ENCODE measurements around the gene ASTN1. TPM values are rescaled to one million over a fixed set of nuclear protein-coding genes. Genes with fewer than 3 reads are reported as not detected.

ASTN1 gene
- total and polyA plus RNA-seq, 5 experiments from 2014 or later, result not detected

- POLR2A ChIA-PET, result no interaction called here
- H3K9me3 Mint-ChIP-seq, result peaks cover 0 to 3% (median 0%) of the 10 kb centered on the region in 9 donors
- H3K4me3 Mint-ChIP-seq, result no peak overlapping the region
- DNase-seq (no peak), ATAC-seq (no peak)
- peaks cover 0 to 3% (median 0%) of the 10 kb centered on the region in 4 donors for H3K4me1 Mint-ChIP-seq
- no peaks in the 10 kb centered on the region for H3K36me3 Mint-ChIP-seq
- H3K27ac Mint-ChIP-seq, result no peak overlapping the region
- peaks cover 0 to 11% (median 5%) of the 10 kb centered on the region in 5 donors for H3K27me3 Mint-ChIP-seq
These were observed 309.5 kb downstream of the ASTN1 start for GRCh38 chr1:176854758-176855745.

- Mint-ChIP-seq H3K4me1 (peaks cover 0 to 3% (median 0%) of the 10 kb centered on the region in 4 donors), H3K4me3 (no peak overlapping the region), H3K9me3 (peaks cover 0 to 5% (median 0%) of the 10 kb centered on the region in 9 donors), H3K27me3 (peaks cover 0 to 13% (median 3%) of the 10 kb centered on the region in 5 donors), H3K27ac (no peak overlapping the region), H3K36me3 (no peaks in the 10 kb centered on the region)
- ATAC-seq, result no peak
- DNase-seq, result no peak
- POLR2A ChIA-PET, result no interaction called here
These were observed 310.4 kb downstream of the ASTN1 start for GRCh38 chr1:176854121-176854520.

GRCh38 chr1:176853503-176853902 lies 311.0 kb downstream of the ASTN1 start:
- POLR2A ChIA-PET, result no interaction called here
- peaks cover 0 to 3% (median 0%) of the 10 kb centered on the region in 4 donors for H3K4me1 Mint-ChIP-seq
- H3K9me3 Mint-ChIP-seq, result peaks cover 0 to 4% (median 0%) of the 10 kb centered on the region in 9 donors
- no peak overlapping the region for H3K27ac Mint-ChIP-seq
- DNase-seq (no peak), ATAC-seq (no peak)
- peaks cover 0 to 18% (median 3%) of the 10 kb centered on the region in 5 donors for H3K27me3 Mint-ChIP-seq
- H3K36me3 Mint-ChIP-seq, result no peaks in the 10 kb centered on the region
- H3K4me3 Mint-ChIP-seq, result no peak overlapping the region

GRCh38 chr1:176852124-176852523 lies 312.4 kb downstream of the ASTN1 start:
- no peak overlapping the region for H3K4me3 Mint-ChIP-seq
- H3K9me3 Mint-ChIP-seq, result peaks cover 0 to 2% (median 0%) of the 10 kb centered on the region in 9 donors
- H3K36me3 Mint-ChIP-seq, result no peaks in the 10 kb centered on the region
- DNase-seq (no peak), ATAC-seq (no peak)
- POLR2A ChIA-PET, result no interaction called here
- H3K4me1 Mint-ChIP-seq, result peaks cover 0 to 3% (median 0%) of the 10 kb centered on the region in 4 donors
- no peak overlapping the region for H3K27ac Mint-ChIP-seq
- H3K27me3 Mint-ChIP-seq, result peaks cover 0 to 14% (median 3%) of the 10 kb centered on the region in 5 donors

GRCh38 chr1:176850871-176851270 lies 313.6 kb downstream of the ASTN1 start:
- Mint-ChIP-seq H3K27ac (no peak overlapping the region), H3K36me3 (no peaks in the 10 kb centered on the region), H3K4me1 (peaks cover 0 to 3% (median 0%) of the 10 kb centered on the region in 4 donors), H3K27me3 (peaks cover 0 to 13% (median 5%) of the 10 kb centered on the region in 5 donors), H3K9me3 (peaks cover 0 to 2% (median 0%) of the 10 kb centered on the region in 9 donors), H3K4me3 (no peak overlapping the region)
- POLR2A ChIA-PET, result no interaction called here
- ATAC-seq (no peak), DNase-seq (no peak)

- no peaks in the 10 kb centered on the region for H3K36me3 Mint-ChIP-seq
- H3K4me1 Mint-ChIP-seq, result no peaks in the 10 kb centered on the region
- H3K4me3 Mint-ChIP-seq, result no peak overlapping the region
- no peak overlapping the region for H3K27ac Mint-ChIP-seq
- no peak for ATAC-seq
- peaks cover 0 to 9% (median 0%) of the 10 kb centered on the region in 9 donors for H3K9me3 Mint-ChIP-seq
- peaks cover 0 to 16% (median 3%) of the 10 kb centered on the region in 5 donors for H3K27me3 Mint-ChIP-seq
- POLR2A ChIA-PET, result no interaction called here
- no peak for DNase-seq
These were observed 315.2 kb downstream of the ASTN1 start for GRCh38 chr1:176849281-176849680.

GRCh38 chr1:176847052-176847451 lies 317.5 kb downstream of the ASTN1 start:
- no peak for ATAC-seq
- Mint-ChIP-seq H3K27ac (no peak overlapping the region), H3K9me3 (peaks cover 0 to 9% (median 0%) of the 10 kb centered on the region in 9 donors)

GRCh38 chr1:176843352-176844297 lies 320.9 kb downstream of the ASTN1 start:
- H3K27me3 Mint-ChIP-seq, result peaks cover 2 to 16% (median 8%) of the 10 kb centered on the region in 5 donors
- H3K4me3 Mint-ChIP-seq, result no peak overlapping the region
- H3K36me3 Mint-ChIP-seq, result no peaks in the 10 kb centered on the region
- ATAC-seq (no peak), DNase-seq (no peak)
- peaks cover 0 to 9% (median 0%) of the 10 kb centered on the region in 9 donors for H3K9me3 Mint-ChIP-seq
- H3K4me1 Mint-ChIP-seq, result no peaks in the 10 kb centered on the region
- POLR2A ChIA-PET, result no interaction called here
- no peak overlapping the region for H3K27ac Mint-ChIP-seq

More at GRCh38 chr1:176847052-176847451, 317.5 kb downstream of the ASTN1 start:
- no peaks in the 10 kb centered on the region for H3K36me3 Mint-ChIP-seq
- peaks cover 0 to 16% (median 6%) of the 10 kb centered on the region in 5 donors for H3K27me3 Mint-ChIP-seq
- no peak for DNase-seq
- POLR2A ChIA-PET, result no interaction called here
- no peak overlapping the region for H3K4me3 Mint-ChIP-seq
- no peaks in the 10 kb centered on the region for H3K4me1 Mint-ChIP-seq

GRCh38 chr1:176841238-176841637 lies 323.3 kb downstream of the ASTN1 start:
- DNase-seq, result no peak
- H3K36me3 Mint-ChIP-seq, result no peaks in the 10 kb centered on the region
- H3K27me3 Mint-ChIP-seq, result peaks cover 2 to 13% (median 8%) of the 10 kb centered on the region in 5 donors
- ATAC-seq, result no peak
- no peaks in the 10 kb centered on the region for H3K4me1 Mint-ChIP-seq
- POLR2A ChIA-PET, result no interaction called here
- H3K27ac Mint-ChIP-seq, result no peak overlapping the region
- no peak overlapping the region for H3K4me3 Mint-ChIP-seq
- peaks cover 0 to 9% (median 0%) of the 10 kb centered on the region in 9 donors for H3K9me3 Mint-ChIP-seq

- DNase-seq, result no peak
- Mint-ChIP-seq H3K4me1 (no peaks in the 10 kb centered on the region), H3K36me3 (no peaks in the 10 kb centered on the region), H3K4me3 (no peak overlapping the region), H3K9me3 (peaks cover 0 to 2% (median 0%) of the 10 kb centered on the region in 9 donors), H3K27me3 (peaks cover 0 to 12% (median 4%) of the 10 kb centered on the region in 5 donors), H3K27ac (no peak overlapping the region)
- POLR2A ChIA-PET, result no interaction called here
- no peak for ATAC-seq
These were observed 325.3 kb downstream of the ASTN1 start for GRCh38 chr1:176839216-176839615.

- ATAC-seq, result no peak
- DNase-seq, result no peak
- Mint-ChIP-seq H3K27ac (no peak overlapping the region), H3K4me3 (no peak overlapping the region), H3K27me3 (peaks cover 0 to 12% (median 2%) of the 10 kb centered on the region in 5 donors), H3K9me3 (no peaks in the 10 kb centered on the region), H3K4me1 (no peaks in the 10 kb centered on the region), H3K36me3 (no peaks in the 10 kb centered on the region)
- POLR2A ChIA-PET, result no interaction called here
These were observed 326.1 kb downstream of the ASTN1 start for GRCh38 chr1:176838276-176838995.

GRCh38 chr1:176837708-176838107 lies 326.8 kb downstream of the ASTN1 start:
- Mint-ChIP-seq H3K27ac (no peak overlapping the region), H3K9me3 (no peaks in the 10 kb centered on the region), H3K4me1 (no peaks in the 10 kb centered on the region)

More at GRCh38 chr1:176837708-176838107, 326.8 kb downstream of the ASTN1 start:
- POLR2A ChIA-PET, result no interaction called here
- H3K4me3 Mint-ChIP-seq, result no peak overlapping the region
- DNase-seq (no peak), ATAC-seq (no peak)
- H3K36me3 Mint-ChIP-seq, result no peaks in the 10 kb centered on the region
- H3K27me3 Mint-ChIP-seq, result peaks cover 0 to 9% (median 2%) of the 10 kb centered on the region in 5 donors

Measured in naive thymus-derived CD8-positive, alpha-beta T cell (primary cell).